ENCODE results near the gene CDK2AP2.

GRCh38 chr11:67538306-67538705, 30.3 kb upstream of the CDK2AP2 start:
- TF ChIP-seq TCF7 (IDR thresholded peaks at IDR 0.05; ENCODE audit: borderline replicate concordance) = no peak
- TF ChIP-seq POLR2A (IDR thresholded peaks at IDR 0.05; ENCODE audit: low read depth, low read length) = no peak

Data from GM12878 (cell line).